ENCODE measurements around the gene CST4. TPM values are rescaled to one million over a fixed set of nuclear protein-coding genes. Genes with fewer than 3 reads are reported as not detected.
"Not testable (repeated sequence)": the region's sequence is repeated elsewhere in the genome, so short reads cannot be mapped to it uniquely, and the experiment has no call there.

CST4 gene
- total and polyA plus RNA-seq, 7 donors: not detected

GRCh38 chr20:23638309-23638708 lies 50.5 kb downstream of the CST4 start:
- Histone ChIP-seq H3K36me3 (peaks cover 0 to 20% (median 10%) of the 10 kb centered on the region in 4 donors), H3K9me3 (no peaks in the 10 kb centered on the region), H3K27me3 (no peaks in the 10 kb centered on the region), H3K4me1 (peaks cover 0 to 56% (median 47%) of the 10 kb centered on the region in 4 donors), H3K27ac (peak overlapping the region; percentile 94 to 97 (median 96)), H3K4me3 (no peak overlapping the region)
- DNase-seq: no peak
- TF ChIP-seq POLR2A (IDR thresholded peaks at IDR 0.05) (no peak), CTCF (IDR thresholded peaks at IDR 0.05) (no peak), EP300 (IDR thresholded peaks at IDR 0.05) (no peak), POLR2AphosphoS5 (IDR thresholded peaks at IDR 0.05) (no peak)
- intact Hi-C loops (cut with DNase I): loop anchor here (5.0 to 10.0 kb wide), 2 partner anchors 276 to 1406 kb away; partner anchors contain the start of gene GZF1
- 60 to 71% methylated on average over 9 of the region's 9 CpGs for WGBS, 2 donors

GRCh38 chr20:23637282-23638221 lies 51.3 kb downstream of the CST4 start, which contains the start of gene CST3:
TSS of gene CST3 (minus strand) at chr20:23637955. CDS start at chr20:23637862, 93 bp downstream.
- peak within 1 kb of the TSS; percentile 94 to 97 (median 96) for H3K27ac ChIP-seq
- 1 to 2% methylated on average over 92 of the region's 92 CpGs for WGBS, 2 donors
- no peaks in the 10 kb centered on the region for H3K9me3 ChIP-seq
- peaks cover 0 to 28% (median 17%) of the 10 kb centered on the region in 4 donors for H3K36me3 ChIP-seq
- DNase-seq: peak; percentile 97
- intact Hi-C loops (cut with DNase I): loop anchor here (5.0 to 10.0 kb wide), 2 partner anchors 275 to 1407 kb away; partner anchors contain the start of gene GZF1
- H3K4me1 ChIP-seq: peaks cover 0 to 52% (median 43%) of the 10 kb centered on the region in 4 donors
- H3K27me3 ChIP-seq: no peaks in the 10 kb centered on the region
- peak within 1 kb of the TSS; percentile 73 to 96 (median 86) for H3K4me3 ChIP-seq
- TF ChIP-seq CTCF (IDR thresholded peaks at IDR 0.05) (no peak), EP300 (IDR thresholded peaks at IDR 0.05) (peak in 1 of 4 donors; percentile 58), POLR2AphosphoS5 (IDR thresholded peaks at IDR 0.05) (peak; percentile 88 to 97 (median 96)), POLR2A (IDR thresholded peaks at IDR 0.05) (peak; percentile 67 to 77)

- no peaks in the 10 kb centered on the region for H3K9me3 ChIP-seq
- 15 to 38% methylated on average over 4 of the region's 4 CpGs for WGBS, 2 donors
- no peak for TF ChIP-seq CTCF (IDR thresholded peaks at IDR 0.05)
- no peak for TF ChIP-seq POLR2A (IDR thresholded peaks at IDR 0.05)
- no peak for TF ChIP-seq EP300 (IDR thresholded peaks at IDR 0.05)
- TF ChIP-seq POLR2AphosphoS5 (IDR thresholded peaks at IDR 0.05): no peak
- peak overlapping the region; percentile 73 to 96 (median 86) for H3K4me3 ChIP-seq
- H3K27me3 ChIP-seq: no peaks in the 10 kb centered on the region
- no peak for DNase-seq
- H3K36me3 ChIP-seq: peaks cover 0 to 34% (median 17%) of the 10 kb centered on the region in 4 donors
- intact Hi-C loops (cut with DNase I): loop anchor here (5.0 to 10.0 kb wide), 2 partner anchors 275 to 1408 kb away; partner anchors contain the start of gene GZF1
- H3K27ac ChIP-seq: peak overlapping the region; percentile 94 to 97 (median 96)
- H3K4me1 ChIP-seq: peaks cover 0 to 45% (median 37%) of the 10 kb centered on the region in 4 donors
Observed at GRCh38 chr20:23636908-23637281, 51.9 kb downstream of the CST4 start.

- WGBS, 2 donors: 69 to 84% methylated on average over 19 of the region's 19 CpGs
- Histone ChIP-seq H3K4me3 (peak overlapping the region; percentile 73 to 96 (median 86)), H3K27ac (peak overlapping the region; percentile 94 to 97 (median 96)), H3K4me1 (peaks cover 0 to 40% (median 33%) of the 10 kb centered on the region in 4 donors), H3K36me3 (peaks cover 0 to 38% (median 17%) of the 10 kb centered on the region in 4 donors), H3K27me3 (no peaks in the 10 kb centered on the region), H3K9me3 (no peaks in the 10 kb centered on the region)
- no peak for TF ChIP-seq CTCF (IDR thresholded peaks at IDR 0.05)
- TF ChIP-seq EP300 (IDR thresholded peaks at IDR 0.05): no peak
- no peak for TF ChIP-seq POLR2A (IDR thresholded peaks at IDR 0.05)
- no peak for TF ChIP-seq POLR2AphosphoS5 (IDR thresholded peaks at IDR 0.05)
- no peak for DNase-seq
- intact Hi-C loops (cut with DNase I): loop anchor here (5.0 to 10.0 kb wide), 2 partner anchors 274 to 1408 kb away; partner anchors contain the start of gene GZF1
Observed at GRCh38 chr20:23636182-23636907, 52.5 kb downstream of the CST4 start.

- DNase-seq, H3K9me3 ChIP-seq, H3K27me3 ChIP-seq: not testable (repeated sequence)
- Histone ChIP-seq H3K4me1 (peaks cover 0 to 35% (median 31%) of the 10 kb centered on the region in 4 donors), H3K36me3 (peaks cover 0 to 38% (median 17%) of the 10 kb centered on the region in 4 donors), H3K27ac (peak overlapping the region; percentile 94 to 97 (median 96)), H3K4me3 (peak overlapping the region; percentile 73 to 96 (median 86))
- 27 to 58% methylated on average over 1 of the region's 2 CpGs for WGBS, 2 donors
- intact Hi-C loops (cut with DNase I): loop anchor here (5.0 to 10.0 kb wide), 2 partner anchors 273 to 1409 kb away; partner anchors contain the start of gene GZF1
Observed at GRCh38 chr20:23635768-23636090, 53.1 kb downstream of the CST4 start.

All from sigmoid colon (tissue), 7 donors.